GM12878 (cell line): ENCODE data around the gene YES1. TPM values are rescaled to one million over a fixed set of nuclear protein-coding genes. Genes with fewer than 3 reads are reported as not detected.

Source experiments
- ATAC-seq: fragments of 200-7000 bp; cut with Tn5 transposase; 3 replicates; pipeline ENCODE4 v1.9.1; 2020; ENCODE audit warnings: mild to moderate bottlenecking, moderate library complexity
- BruUV-seq: library from RNA; stranded (reverse); fragments of 400-500 nt; replicated peaks from 2 replicates; lab custom pipeline; 2021; lab: Mats Ljungman, UMichigan
- CTCF ChIA-PET: fragments of 300-600 bp; sonication (Branson Sonifier 250); formaldehyde crosslinking; extraction: SDS; loops from one replicate; lab custom pipeline; 2021; ENCODE audit warnings: inconsistent platforms; lab: Yijun Ruan, JAX
- POLR2A ChIA-PET: fragments of 350-600 bp; formaldehyde crosslinking; extraction: SDS; loops from one replicate; lab custom pipeline; 2021; ENCODE audit warnings: inconsistent platforms; lab: Charles Lee
- RAD21 ChIA-PET: fragments of 300-600 bp; sonication (Branson Sonifier 250); formaldehyde crosslinking; loops from one replicate; lab custom pipeline; 2023; ENCODE audit warnings: antibody characterized with exemption; ENCODE audit not compliant: unreplicated experiment; lab: Charles Lee
- SMC1A ChIA-PET: fragments of 300-600 bp; sonication (Branson Sonifier 250); formaldehyde crosslinking; loops from one replicate; lab custom pipeline; 2023; ENCODE audit not compliant: unreplicated experiment, uncharacterized antibody; lab: Charles Lee
- DNase-seq: peaks from one replicate; pipeline ENCODE4 v3.0.0-alpha.2; 2011; ENCODE audit warnings: low read depth, low spot score
- FAIRE-seq: peaks from 3 replicates; lab custom pipeline; 2011; peaks lifted over from hg19 to GRCh38; lab: Jason Lieb, UNC
- H2AFZ ChIP-seq: 2 replicates; pipeline ENCODE4 v1.6.0; 2011; ENCODE audit warnings: low read depth, low read length, control low read depth; ENCODE audit not compliant: control insufficient read depth
- H3K27ac ChIP-seq: 2 replicates; pipeline ENCODE4 v1.5.1; 2011; ENCODE audit warnings: control low read depth; ENCODE audit not compliant: control insufficient read depth, insufficient read depth
- H3K27me3 ChIP-seq, 2 experiments: replicated peaks in 1 of 2; 2 replicates each; pipeline versions ENCODE4 v1.6.0 to v1.6.1; 2011; ENCODE audit warnings: low read length in 1 of 2; ENCODE audit not compliant: control insufficient read depth in 2 of 2, insufficient read depth in 2 of 2
- H3K36me3 ChIP-seq, 2 experiments: 2 replicates each; pipeline ENCODE4 v1.5.1; 2011; ENCODE audit warnings: low read length in 1 of 2; ENCODE audit not compliant: control insufficient read depth in 2 of 2, insufficient read depth in 2 of 2
- H3K4me1 ChIP-seq: 2 replicates; pipeline ENCODE4 v1.6.1; 2011; ENCODE audit warnings: mild to moderate bottlenecking, low read length, moderate library complexity, mixed read lengths; ENCODE audit not compliant: control insufficient read depth, insufficient read depth
- H3K4me2 ChIP-seq: 2 replicates; pipeline ENCODE4 v1.6.0; 2011; ENCODE audit warnings: control low read depth; ENCODE audit not compliant: control insufficient read depth, insufficient read depth
- H3K4me3 ChIP-seq: fragments of 200-600 bp; sonication (generic); 2 replicates; pipeline ENCODE4 v1.5.1; 2016
- H3K79me2 ChIP-seq: 2 replicates; pipeline ENCODE4 v1.6.0; 2011; ENCODE audit warnings: low read length; ENCODE audit not compliant: control insufficient read depth, insufficient read depth
- H3K9ac ChIP-seq: 2 replicates; pipeline ENCODE4 v1.8.0; 2011; ENCODE audit warnings: low read length, control low read depth, mixed read lengths; ENCODE audit not compliant: control insufficient read depth, insufficient read depth
- H3K9me3 ChIP-seq: replicated peaks from 3 replicates; pipeline ENCODE4 v1.5.1; 2011; ENCODE audit warnings: mild to moderate bottlenecking, low read length; ENCODE audit not compliant: control insufficient read depth, insufficient read depth
- H4K20me1 ChIP-seq: 2 replicates; pipeline ENCODE4 v1.6.0; 2011; ENCODE audit not compliant: control insufficient read depth, insufficient read depth
- ASH2L ChIP-seq: fragments of 300-600, 200-600 bp; sonication (generic); IDR thresholded peaks from 2 replicates; pipeline ENCODE4 v1.6.1; 2017; ENCODE audit warnings: low read depth, mild to moderate bottlenecking, borderline replicate concordance
- E2F8 ChIP-seq: fragments of 450-650 bp; IDR thresholded peaks from 2 replicates; pipeline ENCODE4 v1.6.1; 2018; ENCODE audit warnings: mild to moderate bottlenecking, low read depth, moderate library complexity; ENCODE audit not compliant: partially characterized antibody
- ESRRA ChIP-seq: IDR thresholded peaks from 2 replicates; pipeline ENCODE4 v1.6.1; 2012; ENCODE audit warnings: mild to moderate bottlenecking, low read length, improper control_type of control experiment
- IRF3 ChIP-seq: fragments of 450-650 bp; IDR thresholded peaks from 2 replicates; pipeline ENCODE4 v1.6.1; 2014; ENCODE audit warnings: mild to moderate bottlenecking
- KDM1A ChIP-seq: fragments of 200-600 bp; sonication (generic); IDR thresholded peaks from 2 replicates; pipeline ENCODE4 v1.6.1; 2016; ENCODE audit warnings: borderline replicate concordance
- NR2F1 ChIP-seq: fragments of 450-650 bp; conservative IDR thresholded peaks from 2 replicates; pipeline ENCODE4 v1.6.1; 2017; ENCODE audit warnings: mild to moderate bottlenecking
- PAX8 ChIP-seq: fragments of 450-650 bp; IDR thresholded peaks from 2 replicates; pipeline ENCODE4 v1.6.1; 2017; ENCODE audit warnings: mild to moderate bottlenecking, moderate library complexity
- RFX5 ChIP-seq: IDR thresholded peaks from 2 replicates; pipeline ENCODE4 v1.6.1; 2011; ENCODE audit warnings: low read depth, low read length, improper control_type of control experiment
- SMAD5 ChIP-seq: IDR thresholded peaks from 2 replicates; pipeline ENCODE4 v1.6.1; 2016; ENCODE audit warnings: antibody characterized with exemption, low read depth
- SMC3 ChIP-seq: IDR thresholded peaks from 2 replicates; pipeline ENCODE4 v1.6.1; 2011; ENCODE audit warnings: low read length, improper control_type of control experiment, borderline replicate concordance
- TARDBP ChIP-seq: IDR thresholded peaks from 2 replicates; pipeline ENCODE4 v1.6.1; 2016; ENCODE audit warnings: borderline replicate concordance
- TCF3 ChIP-seq: IDR thresholded peaks from 2 replicates; pipeline ENCODE4 v1.6.1; 2012; ENCODE audit warnings: low read depth, mild to moderate bottlenecking, low read length, borderline replicate concordance; ENCODE audit not compliant: insufficient read depth
- TCF7 ChIP-seq: IDR thresholded peaks from 2 replicates; pipeline ENCODE4 v1.6.1; 2014; ENCODE audit warnings: antibody characterized with exemption, borderline replicate concordance
- YBX1 ChIP-seq: fragments of 450-650 bp; IDR thresholded peaks from 2 replicates; pipeline ENCODE4 v1.6.1; 2016; ENCODE audit warnings: antibody characterized with exemption
- ZBED1 ChIP-seq: IDR thresholded peaks from 2 replicates; pipeline ENCODE4 v1.6.1; 2016; ENCODE audit warnings: borderline replicate concordance
- ZZZ3 ChIP-seq: IDR thresholded peaks from 2 replicates; pipeline ENCODE4 v1.6.1; 2011; ENCODE audit warnings: low read depth; ENCODE audit not compliant: control insufficient read depth, insufficient read length
- WGBS: methylation state at CpG from one replicate; pipeline ENCODE4 v1.1.6; 2016; ENCODE audit warnings: low lambda C conversion rate; ENCODE audit not compliant: insufficient replicate concordance, insufficient coverage; ENCODE audit errors: missing lambda C conversion rate; 5-methylcytosine and 5-hydroxymethylcytosine counted together
- in situ Hi-C: fragments of 300-500 bp; cut with MboI; formaldehyde crosslinking; loops from 9 replicates; pipeline ENCODE4 v1.14.3; 2018; ENCODE audit warnings: mixed read lengths
- intact Hi-C: fragments of 100-400 bp; cut with micrococcal nuclease; formaldehyde crosslinking; loops from one replicate; pipeline ENCODE4 v1.14.2; 2022; ENCODE audit not compliant: unreplicated experiment
- polyA plus RNA-seq, 11 experiments: library from polyadenylated mRNA; depleted of rRNA in 4 of 11; unstranded in 6 of 11; stranded (reverse) in 5 of 11; fragments of >200 nt; fragmentation: Nextera tagmentation in 4 of 11; fragmentation: Illumina TruSeq in 1 of 11; extraction: Ambion mirVana in 4 of 11; extraction: Trizol in 1 of 11; gene quantifications; 1 replicate in 1 of 11; 2 replicates in 10 of 11; pipeline versions ENCODE4 v1.2.1 to v1.2.3, GENCODE V29; 2011 to 2016; ENCODE audit warnings: inconsistent platforms in 2 of 11, missing spikeins in 2 of 11, low read depth in 1 of 11
- total RNA-seq, 4 experiments: library from RNA; depleted of rRNA in 3 of 4; stranded (reverse); fragments of >200 nt in 3 of 4; fragmentation: Illumina TruSeq in 1 of 4; extraction: Trizol in 1 of 4; gene quantifications; 2 replicates each; pipeline versions ENCODE4 v1.2.1 to v1.2.3, GENCODE V29; 2013 to 2021

Gene YES1
- total and polyA plus RNA-seq, 10 of the 15 experiments (the other 5 are each of a cell fraction or from before 2014, with no cell fraction given) = 2.3 to 7.9 (median 5.8) TPM

DNA sequence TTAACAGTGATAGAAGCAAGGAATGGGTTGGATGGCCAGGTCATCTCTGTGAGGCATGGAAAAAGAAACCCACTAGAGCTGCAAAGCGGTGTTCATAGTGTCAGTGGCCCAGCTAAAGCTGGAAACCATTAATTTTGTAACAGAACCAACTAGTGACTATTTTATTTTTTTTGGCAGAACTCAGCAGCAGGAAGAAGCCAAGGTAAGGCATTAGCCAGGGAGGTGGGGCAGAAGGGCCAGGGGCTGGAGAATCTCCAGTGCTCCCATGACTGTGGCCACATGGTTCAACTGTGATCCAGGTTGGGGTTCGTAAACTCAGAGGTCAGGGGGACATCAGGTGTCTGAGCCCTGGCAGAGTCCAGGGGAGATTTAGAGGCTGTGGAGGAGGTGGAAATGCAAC is 25.9 kb upstream of the YES1 start:
- H3K9me3 ChIP-seq = no peaks in the 10 kb centered on the region
- SMC1A ChIA-PET = interaction anchor here (0.8 to 3.6 kb wide), 2 partner anchors 97 to 321 kb away, joined by 3 to 30 read pairs; no protein-coding TSS in a partner anchor
- H3K27me3 ChIP-seq = no peaks in the 10 kb centered on the region
- intact Hi-C loops (loop anchor here (2.0 to 10.0 kb wide), 2 partner anchors 95 to 573 kb away; partner anchors contain the start of gene THOC1), in situ Hi-C loops (no loop called here)
- no peak overlapping the region for H3K4me2 ChIP-seq
- H2AFZ ChIP-seq = no peak overlapping the region
- no peak for TF ChIP-seq ESRRA
- no peak for TF ChIP-seq TCF3
- TF ChIP-seq NR2F1 = no peak
- TF ChIP-seq ZBED1 = no peak
- TF ChIP-seq KDM1A = no peak
- TF ChIP-seq YBX1 = no peak
- no peak for TF ChIP-seq PAX8
- no peak for TF ChIP-seq SMAD5
- no peak for TF ChIP-seq RFX5
- no peak for TF ChIP-seq IRF3
- no peak for TF ChIP-seq E2F8
- no peak for TF ChIP-seq ASH2L
- no peak for TF ChIP-seq TARDBP
- no peak for TF ChIP-seq ZZZ3
- no peak for TF ChIP-seq TCF7
- no peak for TF ChIP-seq SMC3
- no peak overlapping the region for H3K27ac ChIP-seq
- RAD21 ChIA-PET = no interaction called here
- FAIRE-seq = no peak
- CTCF ChIA-PET = interaction anchor here (1.2 to 1.6 kb wide), 2 partner anchors 212 to 214 kb away, joined by 3 to 7 read pairs; no protein-coding TSS in a partner anchor
- POLR2A ChIA-PET = no interaction called here
- BruUV-seq = no TSS peak
- H3K4me3 ChIP-seq = no peak overlapping the region
- DNase-seq = no peak
- no peaks in the 10 kb centered on the region for H3K4me1 ChIP-seq
- no peaks in the 10 kb centered on the region for H4K20me1 ChIP-seq
- no peak overlapping the region for H3K9ac ChIP-seq
- no peak for ATAC-seq
- H3K36me3 ChIP-seq = no peaks in the 10 kb centered on the region
- H3K79me2 ChIP-seq = no peaks in the 10 kb centered on the region
- WGBS = 0% methylated on average over 2 of the region's 2 CpGs
